ENCODE results near the gene PNKP. TPM values are rescaled to one million over a fixed set of nuclear protein-coding genes. Genes with fewer than 3 reads are reported as not detected.
A peak's percentile ranks its signal among the peaks of the same experiment; 100 is the strongest.

PNKP gene
- total and polyA plus RNA-seq, 9 of the 15 experiments (the other 6 are each of a cell fraction or from before 2014, with no cell fraction given) = 2.8 to 85.4 (median 25.3) TPM

- no peak for TF ChIP-seq POLR3A (IDR thresholded peaks at IDR 0.05; ENCODE audit: borderline replicate concordance, extremely low read depth, insufficient read depth, insufficient read length)
- TF ChIP-seq MITF (IDR thresholded peaks at IDR 0.05) = no peak
- TF ChIP-seq NELFE (IDR thresholded peaks at IDR 0.05; ENCODE audit: insufficient read depth, insufficient read length) = no peak
- no peak for TF ChIP-seq ZNF778 (CRISPR knock-in tag; IDR thresholded peaks at IDR 0.05)
- no peak for TF ChIP-seq ZNF133 (CRISPR knock-in tag; IDR thresholded peaks at IDR 0.05)
- no peak for TF ChIP-seq TAF15 (IDR thresholded peaks at IDR 0.05; ENCODE audit: low read depth, low read length)
- TF ChIP-seq ZBTB5 (IDR thresholded peaks at IDR 0.05) = no peak
- TF ChIP-seq JUNB (CRISPR knock-in tag; conservative IDR thresholded peaks at IDR 0.05) = no peak
- no peak for TF ChIP-seq MIER1 (IDR thresholded peaks at IDR 0.05; ENCODE audit: low read depth)
- no peak for TF ChIP-seq MCM5 (IDR thresholded peaks at IDR 0.05; ENCODE audit: low read depth)
- TF ChIP-seq ZZZ3 (IDR thresholded peaks at IDR 0.05) = no peak
- TF ChIP-seq ZBTB33 (CRISPR knock-in tag; IDR thresholded peaks at IDR 0.05) = peak; percentile 27; the same call in 1 of the 2 replicates
- TF ChIP-seq DIDO1 (tag; IDR thresholded peaks at IDR 0.05; ENCODE audit: low read depth) = peak; percentile 42; the same call in 1 of the 2 replicates
- no peak for TF ChIP-seq MXI1 (IDR thresholded peaks at IDR 0.05; ENCODE audit: low read depth, low read length)
- TF ChIP-seq C11orf30 (IDR thresholded peaks at IDR 0.05; ENCODE audit: low read depth) = peak; percentile 83
- 0 out of 2 replicates have a peak, but pooled peaks have one; percentile 8 for TF ChIP-seq BHLHE40 (IDR thresholded peaks at IDR 0.05; ENCODE audit: low read length)
- no peak for TF ChIP-seq STAT5B (CRISPR knock-in tag; IDR thresholded peaks at IDR 0.05)
- TF ChIP-seq TRIM24 (IDR thresholded peaks at IDR 0.05) = no peak
- no peak for TF ChIP-seq ZKSCAN8 (CRISPR knock-in tag; IDR thresholded peaks at IDR 0.05)
- TF ChIP-seq PRDM10 (IDR thresholded peaks at IDR 0.05; ENCODE audit: partially characterized antibody) = peak; percentile 28
- TF ChIP-seq ZNF764 (CRISPR knock-in tag; IDR thresholded peaks at IDR 0.05; ENCODE audit: low read depth) = no peak
Observed at GRCh38 chr19:49817964-49818648, 49.3 kb downstream of the PNKP start, which contains the start of gene MED25 (continued).
